BJ (cell line): ENCODE data around the gene TRNT1. TPM values are rescaled to one million over a fixed set of nuclear protein-coding genes. Genes with fewer than 3 reads are reported as not detected.

Source experiments
- CTCF ChIA-PET: fragments of 350-600 bp; formaldehyde crosslinking; extraction: SDS; loops from one replicate; lab custom pipeline; 2021; ENCODE audit warnings: antibody characterized with exemption, inconsistent platforms; lab: Yijun Ruan, JAX
- POLR2A ChIA-PET: fragments of 300-600 bp; sonication (Branson Sonifier 250); formaldehyde crosslinking; extraction: SDS; loops from one replicate; lab custom pipeline; 2021; ENCODE audit warnings: antibody characterized with exemption; lab: Charles Lee
- DNase-seq: peaks from one replicate; pipeline ENCODE4 v3.0.0-alpha.2; 2011; ENCODE audit warnings: low read depth
- H3K27me3 ChIP-seq: 2 replicates; pipeline ENCODE4 v1.6.0; 2011; ENCODE audit warnings: low read length; ENCODE audit not compliant: control insufficient read depth, insufficient read depth
- H3K36me3 ChIP-seq: 2 replicates; pipeline ENCODE4 v1.5.1; 2011; ENCODE audit warnings: low read length; ENCODE audit not compliant: control insufficient read depth, insufficient read depth
- H3K4me3 ChIP-seq: 2 replicates; pipeline ENCODE4 v1.5.1; 2011; ENCODE audit warnings: low read depth, mild to moderate bottlenecking, control low read depth, low read length
- polyA plus RNA-seq: library from polyadenylated mRNA; depleted of rRNA; stranded (reverse); fragments of >200 nt; gene quantifications from 2 replicates; pipeline ENCODE4 v1.2.3, GENCODE V29; 2011
- TF ChIP-seq, protein P1 (sequence below): IDR thresholded peaks from 2 replicates; pipeline ENCODE4 v1.5.1; 2011; ENCODE audit warnings: low read depth, mild to moderate bottlenecking, control low read depth, inconsistent platforms, low read length, moderate library complexity; ENCODE audit not compliant: insufficient read depth

TRNT1 gene
- polyA plus RNA-seq, 1 experiment = 5.2 TPM

GRCh38 chr3:3110749-3111361 lies 15.9 kb upstream of the TRNT1 start:
- DNase-seq = no peak
- POLR2A ChIA-PET = no interaction called here
- CTCF ChIA-PET = interaction anchor here (1.0 kb wide), 1 partner anchor 19 kb away, joined by 3 read pairs; no protein-coding TSS in a partner anchor
- no peak overlapping the region for H3K4me3 ChIP-seq
- no peaks in the 10 kb centered on the region for H3K27me3 ChIP-seq
- TF ChIP-seq, protein P1, sequence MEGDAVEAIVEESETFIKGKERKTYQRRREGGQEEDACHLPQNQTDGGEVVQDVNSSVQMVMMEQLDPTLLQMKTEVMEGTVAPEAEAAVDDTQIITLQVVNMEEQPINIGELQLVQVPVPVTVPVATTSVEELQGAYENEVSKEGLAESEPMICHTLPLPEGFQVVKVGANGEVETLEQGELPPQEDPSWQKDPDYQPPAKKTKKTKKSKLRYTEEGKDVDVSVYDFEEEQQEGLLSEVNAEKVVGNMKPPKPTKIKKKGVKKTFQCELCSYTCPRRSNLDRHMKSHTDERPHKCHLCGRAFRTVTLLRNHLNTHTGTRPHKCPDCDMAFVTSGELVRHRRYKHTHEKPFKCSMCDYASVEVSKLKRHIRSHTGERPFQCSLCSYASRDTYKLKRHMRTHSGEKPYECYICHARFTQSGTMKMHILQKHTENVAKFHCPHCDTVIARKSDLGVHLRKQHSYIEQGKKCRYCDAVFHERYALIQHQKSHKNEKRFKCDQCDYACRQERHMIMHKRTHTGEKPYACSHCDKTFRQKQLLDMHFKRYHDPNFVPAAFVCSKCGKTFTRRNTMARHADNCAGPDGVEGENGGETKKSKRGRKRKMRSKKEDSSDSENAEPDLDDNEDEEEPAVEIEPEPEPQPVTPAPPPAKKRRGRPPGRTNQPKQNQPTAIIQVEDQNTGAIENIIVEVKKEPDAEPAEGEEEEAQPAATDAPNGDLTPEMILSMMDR = no peak
- H3K36me3 ChIP-seq = no peaks in the 10 kb centered on the region

- H3K4me3 ChIP-seq = no peak overlapping the region
- no peaks in the 10 kb centered on the region for H3K36me3 ChIP-seq
- TF ChIP-seq, protein P1 = no peak
- CTCF ChIA-PET = no interaction called here
- H3K27me3 ChIP-seq = no peaks in the 10 kb centered on the region
- no peak for DNase-seq
- POLR2A ChIA-PET = no interaction called here
These were observed 13.6 kb upstream of the TRNT1 start for GRCh38 chr3:3113042-3113709.

- TF ChIP-seq, protein P1 = no peak
- H3K36me3 ChIP-seq = no peaks in the 10 kb centered on the region
These were observed 9.1 kb upstream of the TRNT1 start for GRCh38 chr3:3117651-3118050.

GRCh38 chr3:3119393-3119851 lies 7.3 kb upstream of the TRNT1 start:
- Histone ChIP-seq H3K36me3 (no peaks in the 10 kb centered on the region), H3K4me3 (no peak overlapping the region), H3K27me3 (no peaks in the 10 kb centered on the region)
- no peak for DNase-seq
- POLR2A ChIA-PET = no interaction called here
- CTCF ChIA-PET = no interaction called here
- TF ChIP-seq, protein P1 = no peak

More at GRCh38 chr3:3117651-3118050, 9.1 kb upstream of the TRNT1 start:
- ChIA-PET POLR2A (no interaction called here), CTCF (no interaction called here)
- Histone ChIP-seq H3K27me3 (no peaks in the 10 kb centered on the region), H3K4me3 (no peak overlapping the region)
- no peak for DNase-seq

DNA sequence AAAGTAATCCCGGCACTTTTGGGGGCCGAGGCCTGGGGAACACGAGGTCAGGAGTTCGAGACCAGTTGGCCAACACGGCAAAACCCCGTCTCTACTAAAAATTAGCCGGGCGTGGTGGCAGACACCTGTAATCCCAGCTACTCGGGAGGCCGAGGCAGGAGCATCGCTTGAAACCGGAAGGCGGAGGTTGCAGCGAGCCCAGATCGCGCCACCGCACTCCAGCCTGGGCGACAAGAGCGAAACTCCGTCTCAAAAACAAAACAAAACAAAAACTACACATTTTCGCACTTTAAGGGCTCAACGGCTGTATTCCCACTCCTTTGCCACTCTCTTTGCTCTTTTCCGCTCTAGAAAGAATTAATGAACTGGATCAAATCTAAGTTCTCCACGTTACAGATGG lies 763 bp upstream of the TRNT1 start:
- peaks cover 3% of the 10 kb centered on the region for H3K36me3 ChIP-seq
- ChIA-PET CTCF (no interaction called here), POLR2A (no interaction called here)
- peak overlapping the region; percentile 99 for H3K4me3 ChIP-seq
- no peak for DNase-seq
- H3K27me3 ChIP-seq = no peaks in the 10 kb centered on the region
- TF ChIP-seq, protein P1 = no peak
